Measurements from ENCODE around the gene ZBTB45.

DNA sequence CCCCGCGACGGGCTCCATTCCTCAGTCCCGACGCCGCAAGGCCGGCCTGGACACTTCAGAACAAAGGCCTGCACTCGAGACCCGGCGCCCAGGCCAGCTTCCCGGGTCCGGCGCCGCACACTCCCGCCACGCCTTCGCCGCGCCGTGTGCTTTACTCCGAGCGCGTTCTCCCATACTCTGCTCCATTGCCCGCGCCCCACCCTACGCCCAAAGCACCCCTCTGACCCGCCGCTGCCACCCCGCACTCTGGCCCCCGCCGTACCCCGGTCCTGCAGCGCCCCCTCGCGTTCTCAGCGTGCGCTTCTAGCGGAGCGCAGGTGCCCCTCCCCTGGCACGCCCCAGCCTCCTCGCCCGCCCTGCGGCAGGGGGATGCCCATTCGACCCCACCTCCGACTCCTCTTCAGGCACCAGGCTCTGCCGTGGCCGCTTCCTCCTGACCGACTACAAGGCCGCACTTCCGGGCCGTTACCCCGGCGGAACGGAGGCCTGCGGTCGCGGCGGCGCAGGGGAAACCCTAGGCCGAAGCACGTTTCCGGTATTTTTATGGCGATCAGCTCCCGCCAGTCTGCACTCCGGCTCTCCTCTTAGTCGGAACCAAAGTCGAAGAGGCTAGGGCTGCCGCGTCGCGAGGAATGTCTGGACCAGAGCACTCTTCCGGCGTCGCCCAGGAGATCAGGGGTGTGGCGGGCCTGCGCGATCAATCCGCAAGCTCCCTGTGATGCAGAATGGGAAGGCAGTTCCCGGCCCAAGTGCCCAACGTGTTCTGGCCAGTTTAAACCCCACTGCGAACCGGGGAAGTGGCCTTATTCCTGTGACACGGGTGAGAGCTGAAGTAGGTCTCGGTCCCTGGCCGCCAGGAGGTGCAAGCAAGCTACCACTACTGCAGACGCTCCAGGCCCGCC, at the start of gene ZBTB45:
- TF ChIP-seq, protein P1, sequence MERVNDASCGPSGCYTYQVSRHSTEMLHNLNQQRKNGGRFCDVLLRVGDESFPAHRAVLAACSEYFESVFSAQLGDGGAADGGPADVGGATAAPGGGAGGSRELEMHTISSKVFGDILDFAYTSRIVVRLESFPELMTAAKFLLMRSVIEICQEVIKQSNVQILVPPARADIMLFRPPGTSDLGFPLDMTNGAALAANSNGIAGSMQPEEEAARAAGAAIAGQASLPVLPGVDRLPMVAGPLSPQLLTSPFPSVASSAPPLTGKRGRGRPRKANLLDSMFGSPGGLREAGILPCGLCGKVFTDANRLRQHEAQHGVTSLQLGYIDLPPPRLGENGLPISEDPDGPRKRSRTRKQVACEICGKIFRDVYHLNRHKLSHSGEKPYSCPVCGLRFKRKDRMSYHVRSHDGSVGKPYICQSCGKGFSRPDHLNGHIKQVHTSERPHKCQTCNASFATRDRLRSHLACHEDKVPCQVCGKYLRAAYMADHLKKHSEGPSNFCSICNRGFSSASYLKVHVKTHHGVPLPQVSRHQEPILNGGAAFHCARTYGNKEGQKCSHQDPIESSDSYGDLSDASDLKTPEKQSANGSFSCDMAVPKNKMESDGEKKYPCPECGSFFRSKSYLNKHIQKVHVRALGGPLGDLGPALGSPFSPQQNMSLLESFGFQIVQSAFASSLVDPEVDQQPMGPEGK (CRISPR knock-in tag; IDR thresholded peaks at IDR 0.05; ENCODE audit: borderline replicate concordance), result 0 out of 2 replicates have a peak, but pooled peaks have one; percentile 65
- TF ChIP-seq ESRRG (CRISPR knock-in tag; IDR thresholded peaks at IDR 0.05) (no peak), ZFP30 (CRISPR knock-in tag; IDR thresholded peaks at IDR 0.05) (no peak), GLIS3 (CRISPR knock-in tag; IDR thresholded peaks at IDR 0.05) (no peak), CSDC2 (CRISPR knock-in tag; IDR thresholded peaks at IDR 0.05) (no peak), BACH2 (CRISPR knock-in tag; IDR thresholded peaks at IDR 0.05; ENCODE audit: borderline replicate concordance) (no peak), TCF4 (CRISPR knock-in tag; IDR thresholded peaks at IDR 0.05; ENCODE audit: borderline replicate concordance) (no peak)
- TF ChIP-seq, protein P2, sequence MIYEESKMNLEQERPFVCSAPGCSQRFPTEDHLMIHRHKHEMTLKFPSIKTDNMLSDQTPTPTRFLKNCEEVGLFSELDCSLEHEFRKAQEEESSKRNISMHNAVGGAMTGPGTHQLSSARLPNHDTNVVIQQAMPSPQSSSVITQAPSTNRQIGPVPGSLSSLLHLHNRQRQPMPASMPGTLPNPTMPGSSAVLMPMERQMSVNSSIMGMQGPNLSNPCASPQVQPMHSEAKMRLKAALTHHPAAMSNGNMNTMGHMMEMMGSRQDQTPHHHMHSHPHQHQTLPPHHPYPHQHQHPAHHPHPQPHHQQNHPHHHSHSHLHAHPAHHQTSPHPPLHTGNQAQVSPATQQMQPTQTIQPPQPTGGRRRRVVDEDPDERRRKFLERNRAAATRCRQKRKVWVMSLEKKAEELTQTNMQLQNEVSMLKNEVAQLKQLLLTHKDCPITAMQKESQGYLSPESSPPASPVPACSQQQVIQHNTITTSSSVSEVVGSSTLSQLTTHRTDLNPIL (CRISPR knock-in tag; IDR thresholded peaks at IDR 0.05; ENCODE audit: low read depth), result no peak
- TF ChIP-seq, protein P3, sequence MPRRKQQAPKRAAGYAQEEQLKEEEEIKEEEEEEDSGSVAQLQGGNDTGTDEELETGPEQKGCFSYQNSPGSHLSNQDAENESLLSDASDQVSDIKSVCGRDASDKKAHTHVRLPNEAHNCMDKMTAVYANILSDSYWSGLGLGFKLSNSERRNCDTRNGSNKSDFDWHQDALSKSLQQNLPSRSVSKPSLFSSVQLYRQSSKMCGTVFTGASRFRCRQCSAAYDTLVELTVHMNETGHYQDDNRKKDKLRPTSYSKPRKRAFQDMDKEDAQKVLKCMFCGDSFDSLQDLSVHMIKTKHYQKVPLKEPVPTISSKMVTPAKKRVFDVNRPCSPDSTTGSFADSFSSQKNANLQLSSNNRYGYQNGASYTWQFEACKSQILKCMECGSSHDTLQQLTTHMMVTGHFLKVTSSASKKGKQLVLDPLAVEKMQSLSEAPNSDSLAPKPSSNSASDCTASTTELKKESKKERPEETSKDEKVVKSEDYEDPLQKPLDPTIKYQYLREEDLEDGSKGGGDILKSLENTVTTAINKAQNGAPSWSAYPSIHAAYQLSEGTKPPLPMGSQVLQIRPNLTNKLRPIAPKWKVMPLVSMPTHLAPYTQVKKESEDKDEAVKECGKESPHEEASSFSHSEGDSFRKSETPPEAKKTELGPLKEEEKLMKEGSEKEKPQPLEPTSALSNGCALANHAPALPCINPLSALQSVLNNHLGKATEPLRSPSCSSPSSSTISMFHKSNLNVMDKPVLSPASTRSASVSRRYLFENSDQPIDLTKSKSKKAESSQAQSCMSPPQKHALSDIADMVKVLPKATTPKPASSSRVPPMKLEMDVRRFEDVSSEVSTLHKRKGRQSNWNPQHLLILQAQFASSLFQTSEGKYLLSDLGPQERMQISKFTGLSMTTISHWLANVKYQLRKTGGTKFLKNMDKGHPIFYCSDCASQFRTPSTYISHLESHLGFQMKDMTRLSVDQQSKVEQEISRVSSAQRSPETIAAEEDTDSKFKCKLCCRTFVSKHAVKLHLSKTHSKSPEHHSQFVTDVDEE (CRISPR knock-in tag; IDR thresholded peaks at IDR 0.05), result no peak

Measured in SK-N-SH treated with all-trans-retinoic acid at 6 μM for 48 hours (cell line).